Left kidney (tissue), 2 donors: ENCODE results near the gene PIGBOS1. TPM values are rescaled to one million over a fixed set of nuclear protein-coding genes. Genes with fewer than 3 reads are reported as not detected.
A peak's percentile ranks its signal among the peaks of the same experiment; 100 is the strongest.
"Not testable (repeated sequence)": the region's sequence is repeated elsewhere in the genome, so short reads cannot be mapped to it uniquely, and the experiment has no call there.

Experiments used
- DNase-seq: peaks from one replicate; pipeline ENCODE4 v3.0.0-alpha.2; 2013
- polyA plus RNA-seq: library from polyadenylated mRNA; unstranded; fragments of 120-200 nt; gene quantifications from one replicate; pipeline ENCODE4 v1.2.1, GENCODE V29; 2013; ENCODE audit not compliant: insufficient read length

Gene PIGBOS1
- polyA plus RNA-seq, 1 donor, result 16.2 TPM

DNA sequence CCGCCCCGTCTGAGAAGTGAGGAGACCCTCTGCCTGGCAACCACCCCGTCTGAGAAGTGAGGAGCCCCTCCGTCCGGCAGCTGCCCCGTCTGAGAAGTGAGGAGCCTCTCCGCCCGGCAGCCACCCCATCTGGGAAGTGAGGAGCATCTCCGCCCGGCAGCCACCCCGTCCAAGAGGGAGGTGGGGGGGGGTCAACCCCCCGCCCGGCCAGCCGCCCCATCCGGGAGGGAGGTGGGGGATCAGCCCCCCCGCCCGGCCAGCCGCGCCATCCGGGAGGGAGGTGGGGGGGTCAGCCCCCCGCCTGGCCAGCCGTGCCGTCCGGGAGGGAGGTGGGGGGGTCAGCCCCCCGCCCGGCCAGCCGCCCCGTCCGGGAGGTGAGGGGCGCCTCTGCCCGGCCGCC lies 16.1 kb downstream of the PIGBOS1 start:
- DNase-seq, result not testable (repeated sequence)

DNA sequence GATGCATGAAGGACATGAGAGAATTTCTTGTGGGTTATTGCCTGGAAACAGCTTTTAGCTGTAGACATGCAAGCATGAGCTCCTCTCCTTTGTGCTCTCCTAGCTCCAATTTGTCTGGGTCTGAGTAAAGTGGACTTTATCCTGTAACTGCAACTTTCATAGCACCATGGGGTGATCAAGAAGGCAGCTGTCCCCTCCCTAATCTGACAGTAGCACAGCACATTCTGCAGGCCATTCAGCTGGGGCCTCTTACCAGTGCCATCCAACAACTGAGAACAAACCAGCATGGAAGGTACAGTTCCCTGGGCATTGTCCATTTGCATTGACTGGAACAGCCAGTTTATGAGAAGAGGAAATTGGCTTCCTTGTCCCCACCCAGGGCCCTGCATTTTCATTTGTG lies 21.6 kb downstream of the PIGBOS1 start:
- DNase-seq, result no peak

- DNase-seq, result peak; percentile 86
Observed at GRCh38 chr15:55290528-55291057, 28.3 kb downstream of the PIGBOS1 start.

DNA sequence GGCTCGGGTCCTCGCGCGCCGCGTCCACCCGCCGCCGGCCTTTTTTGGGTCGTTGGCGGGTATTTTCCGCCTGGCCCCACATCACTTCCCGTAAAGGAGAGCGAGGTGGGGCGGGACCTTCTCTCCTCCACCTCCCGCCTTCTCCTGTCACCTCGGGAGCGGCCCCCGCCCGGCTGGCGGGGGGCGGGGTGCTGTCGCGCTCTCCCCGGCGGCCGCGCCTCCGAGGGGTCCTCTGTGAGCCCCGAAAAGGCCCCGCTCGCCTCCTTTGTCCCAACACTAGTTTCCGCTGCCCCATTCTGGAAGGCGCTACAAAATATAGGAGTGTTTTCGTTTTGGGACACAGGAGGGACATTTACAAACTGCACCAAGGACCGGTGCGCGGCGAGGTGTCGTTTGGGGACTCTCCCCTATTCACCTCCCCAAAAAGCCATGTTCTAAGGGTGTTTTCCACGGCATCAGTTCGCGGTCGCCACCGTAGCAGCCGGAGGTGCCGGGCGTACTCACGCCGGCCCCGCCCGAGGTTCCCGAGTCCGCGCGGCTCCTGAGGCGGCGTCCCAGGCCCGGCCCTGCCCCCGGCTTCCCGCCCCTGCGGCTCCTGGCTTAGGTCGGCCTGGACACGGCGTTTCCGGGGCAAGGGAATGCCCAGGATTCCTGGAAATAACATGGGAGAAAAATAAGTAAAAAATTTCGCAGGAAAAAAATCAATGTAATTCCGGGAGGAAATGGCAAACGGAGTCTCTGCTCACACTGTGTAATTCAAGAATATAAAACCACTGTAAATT lies 29.0 kb downstream of the PIGBOS1 start, which contains the start of gene RAB27A:
Gene RAB27A (minus strand): TSS at position 68 of the 782 bp plus-strand sequence. CDS start 54,879 bp downstream, outside the sequence.
- DNase-seq, result peak; percentile 74

- peak; percentile 33 for DNase-seq
Observed at GRCh38 chr15:55289011-55289745, 29.7 kb downstream of the PIGBOS1 start.

- DNase-seq, result no peak
Observed at GRCh38 chr15:55288006-55288717, 30.8 kb downstream of the PIGBOS1 start.

- DNase-seq, result not testable (repeated sequence)
Observed at GRCh38 chr15:55286442-55287189, 32.3 kb downstream of the PIGBOS1 start.

- DNase-seq, result no peak
Observed at GRCh38 chr15:55284426-55284825, 34.5 kb downstream of the PIGBOS1 start.

DNA sequence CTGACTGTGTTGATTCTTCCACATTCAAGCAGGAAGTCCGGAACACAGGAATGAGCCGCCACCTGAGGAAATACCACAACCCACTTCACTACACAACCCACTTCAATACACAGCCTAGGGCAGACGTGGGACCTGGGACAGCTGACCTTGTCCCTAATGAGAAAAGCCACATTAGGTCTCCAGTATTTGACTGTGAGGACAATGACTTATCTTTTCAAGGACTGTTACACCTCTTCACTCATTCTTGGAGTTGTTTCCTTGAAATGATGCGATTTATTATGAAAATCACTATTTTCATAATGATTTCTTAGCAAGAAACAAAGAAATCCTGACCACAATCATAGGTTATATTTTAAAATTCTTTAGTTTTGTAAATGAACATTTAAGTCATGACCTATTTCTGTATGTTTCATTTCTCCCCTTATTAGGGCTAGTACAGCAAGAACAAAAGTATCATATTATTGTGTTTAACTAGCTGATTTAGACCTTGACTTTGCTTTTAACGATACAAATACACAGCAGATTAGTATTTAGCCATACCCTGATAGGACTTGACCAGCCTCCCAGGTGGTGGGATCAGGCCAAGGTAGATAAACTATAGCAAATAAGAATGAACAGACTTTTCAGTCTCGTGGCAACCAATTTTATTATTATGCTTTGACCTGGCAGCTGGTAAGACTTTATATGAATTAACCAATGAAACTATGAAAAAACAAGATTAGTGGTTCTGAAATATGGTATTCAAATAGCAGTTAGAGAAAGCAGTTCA lies 35.4 kb downstream of the PIGBOS1 start:
- no peak for DNase-seq

- no peak for DNase-seq
Observed at GRCh38 chr15:55282284-55282833, 36.6 kb downstream of the PIGBOS1 start.

- no peak for DNase-seq
Observed at GRCh38 chr15:55281517-55282228, 37.2 kb downstream of the PIGBOS1 start.

GRCh38 chr15:55280589-55280988 lies 38.3 kb downstream of the PIGBOS1 start:
- DNase-seq, result not testable (repeated sequence)

GRCh38 chr15:55279746-55280351 lies 39.1 kb downstream of the PIGBOS1 start:
- DNase-seq, result no peak

- no peak for DNase-seq
Observed at GRCh38 chr15:55279100-55279745, 39.7 kb downstream of the PIGBOS1 start.

DNA sequence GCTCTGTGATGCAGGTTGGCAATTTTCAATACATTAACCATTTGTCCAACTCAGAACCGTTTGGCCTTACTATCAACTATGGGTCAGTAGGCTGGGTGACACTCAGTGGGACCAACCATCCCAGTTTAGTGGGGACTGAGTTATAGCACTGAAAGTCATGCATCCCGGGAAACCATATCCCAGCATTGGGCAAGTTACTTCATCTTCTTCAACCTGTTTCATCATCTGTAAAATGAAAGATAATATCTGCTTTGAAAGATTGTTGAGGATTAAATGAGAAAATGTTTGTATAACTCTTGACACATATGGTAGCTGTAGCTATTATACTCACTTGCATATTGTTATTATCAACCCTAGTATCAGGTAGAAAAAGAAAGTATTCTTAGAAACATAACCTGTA lies 41.2 kb downstream of the PIGBOS1 start:
- DNase-seq, result no peak

DNA sequence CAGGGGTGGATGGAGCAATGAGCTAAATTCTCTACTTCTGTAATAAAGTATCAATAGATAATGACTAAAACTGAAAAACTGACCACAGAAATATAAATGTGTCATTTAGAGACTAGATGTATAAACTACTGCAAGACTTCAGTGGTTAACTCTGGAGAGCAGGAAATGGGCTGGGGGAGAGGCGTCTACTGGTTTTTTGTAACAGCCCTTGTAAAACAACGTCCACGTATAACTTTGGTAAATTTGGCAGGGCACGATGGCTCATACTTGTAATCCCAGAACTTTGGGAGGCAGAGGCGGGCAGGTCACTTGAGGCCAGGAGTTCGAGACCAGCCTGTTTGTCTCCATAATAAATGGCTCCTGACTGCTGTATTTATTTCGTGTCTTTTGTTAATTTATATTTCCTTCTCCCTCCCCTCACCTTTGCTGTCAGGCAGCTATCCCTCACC lies 41.8 kb downstream of the PIGBOS1 start:
- DNase-seq, result no peak

DNA sequence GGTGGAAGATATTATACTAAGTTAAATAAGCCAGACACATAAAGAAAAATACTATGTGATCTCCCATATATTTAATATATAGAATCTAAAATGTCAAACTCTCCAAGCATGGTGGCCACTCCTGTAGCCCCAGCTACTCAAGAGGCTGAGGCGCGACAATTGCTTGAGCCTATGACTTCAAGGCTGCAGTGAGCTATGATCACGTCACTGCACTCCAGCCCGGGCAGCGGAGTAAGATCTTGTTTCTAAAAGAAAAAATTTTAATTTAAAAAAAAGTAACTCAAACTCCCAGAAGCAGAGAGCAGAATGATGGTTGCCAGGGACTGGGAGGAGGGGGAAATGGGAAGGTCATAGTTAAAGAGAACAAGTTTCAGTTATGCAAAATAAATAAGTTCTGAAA lies 42.6 kb downstream of the PIGBOS1 start:
- no peak for DNase-seq

DNA sequence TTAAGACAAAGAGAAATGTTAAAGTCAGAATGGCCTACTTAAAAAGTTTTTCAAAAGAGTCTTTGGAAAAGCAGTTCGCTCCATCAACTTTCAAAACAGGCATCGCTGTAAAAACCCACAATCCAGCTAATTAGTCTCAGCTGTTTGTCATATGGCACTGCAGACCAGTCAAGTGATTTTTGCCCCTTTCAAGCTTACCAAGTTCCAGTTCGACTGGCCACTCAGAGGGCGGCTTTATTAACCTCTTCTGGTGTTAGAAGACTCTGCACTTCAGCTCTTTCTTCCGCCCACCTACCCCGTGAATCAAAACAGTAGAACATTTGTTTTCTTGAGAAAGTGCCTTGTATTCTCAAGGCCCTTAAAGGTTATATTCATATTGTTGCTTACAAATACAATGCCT lies 48.6 kb downstream of the PIGBOS1 start:
- DNase-seq, result no peak
